BE2C (cell line): Measurements from ENCODE around the gene RELA.
"Not testable (repeated sequence)": the region's sequence is repeated elsewhere in the genome, so short reads cannot be mapped to it uniquely, and the experiment has no call there.

ENCODE experiments used
- DNase-seq: peaks from one replicate; pipeline ENCODE4 v3.0.0-alpha.2; 2020
- H3K27me3 ChIP-seq: fragments of 250-450 bp; sonication (Bioruptor Pico); 2 replicates; pipeline ENCODE4 v1.5.1; 2020; ENCODE audit warnings: mild to moderate bottlenecking
- H3K36me3 ChIP-seq: fragments of 250-450 bp; sonication (Bioruptor Pico); 2 replicates; pipeline ENCODE4 v1.5.1; 2020; ENCODE audit warnings: mild to moderate bottlenecking
- H3K4me1 ChIP-seq: fragments of 250-450 bp; sonication (Bioruptor Pico); 2 replicates; pipeline ENCODE4 v1.5.1; 2020
- H3K4me3 ChIP-seq: 2 replicates; pipeline ENCODE4 v1.5.1; 2011; ENCODE audit warnings: low read depth, low read length
- H3K9me3 ChIP-seq: fragments of 250-450 bp; sonication (Bioruptor Pico); 2 replicates; pipeline ENCODE4 v1.5.1; 2020
- TF ChIP-seq, protein P1 (sequence below): IDR thresholded peaks from 2 replicates; pipeline ENCODE4 v1.5.1; 2012; ENCODE audit warnings: mild to moderate bottlenecking, low read depth, low read length

The RELA gene

GRCh38 chr11:65639623-65640482, 22.9 kb downstream of the RELA start:
- H3K4me1 ChIP-seq, result no peaks in the 10 kb centered on the region
- H3K4me3 ChIP-seq, result no peak overlapping the region
- H3K27me3 ChIP-seq, result no peaks in the 10 kb centered on the region
- H3K9me3 ChIP-seq, result no peaks in the 10 kb centered on the region
- TF ChIP-seq, protein P1, sequence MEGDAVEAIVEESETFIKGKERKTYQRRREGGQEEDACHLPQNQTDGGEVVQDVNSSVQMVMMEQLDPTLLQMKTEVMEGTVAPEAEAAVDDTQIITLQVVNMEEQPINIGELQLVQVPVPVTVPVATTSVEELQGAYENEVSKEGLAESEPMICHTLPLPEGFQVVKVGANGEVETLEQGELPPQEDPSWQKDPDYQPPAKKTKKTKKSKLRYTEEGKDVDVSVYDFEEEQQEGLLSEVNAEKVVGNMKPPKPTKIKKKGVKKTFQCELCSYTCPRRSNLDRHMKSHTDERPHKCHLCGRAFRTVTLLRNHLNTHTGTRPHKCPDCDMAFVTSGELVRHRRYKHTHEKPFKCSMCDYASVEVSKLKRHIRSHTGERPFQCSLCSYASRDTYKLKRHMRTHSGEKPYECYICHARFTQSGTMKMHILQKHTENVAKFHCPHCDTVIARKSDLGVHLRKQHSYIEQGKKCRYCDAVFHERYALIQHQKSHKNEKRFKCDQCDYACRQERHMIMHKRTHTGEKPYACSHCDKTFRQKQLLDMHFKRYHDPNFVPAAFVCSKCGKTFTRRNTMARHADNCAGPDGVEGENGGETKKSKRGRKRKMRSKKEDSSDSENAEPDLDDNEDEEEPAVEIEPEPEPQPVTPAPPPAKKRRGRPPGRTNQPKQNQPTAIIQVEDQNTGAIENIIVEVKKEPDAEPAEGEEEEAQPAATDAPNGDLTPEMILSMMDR, result no peak
- H3K36me3 ChIP-seq, result no peaks in the 10 kb centered on the region
- DNase-seq, result no peak

GRCh38 chr11:65639228-65639597, 23.5 kb downstream of the RELA start:
- H3K36me3 ChIP-seq, H3K27me3 ChIP-seq, H3K4me1 ChIP-seq, H3K9me3 ChIP-seq, H3K4me3 ChIP-seq, DNase-seq: not testable (repeated sequence)

GRCh38 chr11:65637794-65638419, 24.8 kb downstream of the RELA start, which contains the start of gene SIPA1:
SIPA1 (plus strand) TSS chr11:65638101; CDS start chr11:65640922, 2,821 bp downstream.
- TF ChIP-seq, protein P1, result peak; percentile 28
- H3K27me3 ChIP-seq, result no peaks in the 10 kb centered on the region
- DNase-seq, result peak; percentile 76
- no peaks in the 10 kb centered on the region for H3K9me3 ChIP-seq
- H3K36me3 ChIP-seq, result no peaks in the 10 kb centered on the region
- H3K4me3 ChIP-seq, result peak within 1 kb of the TSS; percentile 55
- H3K4me1 ChIP-seq, result no peaks in the 10 kb centered on the region

DNA sequence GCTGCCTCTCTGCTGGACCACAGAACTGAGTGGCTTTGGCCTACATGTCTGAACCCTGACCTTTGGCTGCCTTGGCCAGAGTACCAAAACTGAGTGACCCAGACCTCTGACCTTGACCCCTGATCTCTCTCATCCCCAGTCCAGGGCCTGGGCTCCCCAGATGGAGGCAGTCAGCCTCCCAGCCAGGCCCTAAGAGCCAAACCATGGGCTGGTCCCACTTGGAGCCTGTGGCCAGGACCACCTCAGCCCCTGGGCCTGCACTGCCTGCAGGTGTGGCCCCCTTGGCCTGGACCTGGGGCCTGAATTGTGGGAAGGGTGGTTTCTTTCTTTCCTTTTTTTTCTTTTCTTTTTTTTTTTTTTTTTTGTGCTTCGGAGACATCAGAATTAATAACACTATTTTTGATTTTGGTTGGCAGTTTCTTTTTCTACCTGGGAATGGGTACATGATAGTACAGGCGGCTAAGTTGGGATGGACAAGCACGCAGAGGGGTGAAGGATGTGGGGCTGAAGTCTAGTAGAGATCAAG, 25.6 kb downstream of the RELA start:
- Histone ChIP-seq H3K27me3 (no peaks in the 10 kb centered on the region), H3K4me1 (no peaks in the 10 kb centered on the region), H3K4me3 (no peak overlapping the region), H3K36me3 (no peaks in the 10 kb centered on the region), H3K9me3 (no peaks in the 10 kb centered on the region)
- TF ChIP-seq, protein P1, result no peak
- DNase-seq, result no peak

- H3K36me3 ChIP-seq, result no peaks in the 10 kb centered on the region
Measured at GRCh38 chr11:65636108-65637031, 26.3 kb downstream of the RELA start.

More at GRCh38 chr11:65636108-65637031, 26.3 kb downstream of the RELA start:
- no peaks in the 10 kb centered on the region for H3K27me3 ChIP-seq
- H3K9me3 ChIP-seq, result no peaks in the 10 kb centered on the region
- TF ChIP-seq, protein P1, result no peak
- H3K4me1 ChIP-seq, result no peaks in the 10 kb centered on the region
- H3K4me3 ChIP-seq, result no peak overlapping the region
- no peak for DNase-seq
